ENCODE data around the gene NFATC1.

The NFATC1 gene

GRCh38 chr18:79453816-79454735, 58.3 kb downstream of the NFATC1 start:
- DNase-seq (ENCODE audit: low read depth), result no peak
- H3K4me3 ChIP-seq (ENCODE audit: low read depth, low read length), result no peak overlapping the region
- in situ Hi-C loops (cut with HindIII; ENCODE audit: low sequenced_read_pairs), result no loop called here
- TF ChIP-seq CTCF (IDR thresholded peaks at IDR 0.05; ENCODE audit: low read depth, low read length, missing control alignments), result no peak

GRCh38 chr18:79455261-79455660, 59.5 kb downstream of the NFATC1 start:
- in situ Hi-C loops (cut with HindIII; ENCODE audit: low sequenced_read_pairs), result no loop called here
- DNase-seq (ENCODE audit: low read depth), result no peak
- TF ChIP-seq CTCF (IDR thresholded peaks at IDR 0.05; ENCODE audit: low read depth, low read length, missing control alignments), result no peak
- no peak overlapping the region for H3K4me3 ChIP-seq (ENCODE audit: low read depth, low read length)

GRCh38 chr18:79456105-79456980, 60.6 kb downstream of the NFATC1 start:
- H3K4me3 ChIP-seq (ENCODE audit: low read depth, low read length), result no peak overlapping the region
- in situ Hi-C loops (cut with HindIII; ENCODE audit: low sequenced_read_pairs), result no loop called here
- no peak for TF ChIP-seq CTCF (IDR thresholded peaks at IDR 0.05; ENCODE audit: low read depth, low read length, missing control alignments)
- no peak for DNase-seq (ENCODE audit: low read depth)

- no peak for TF ChIP-seq CTCF (IDR thresholded peaks at IDR 0.05; ENCODE audit: low read depth, low read length, missing control alignments)
- H3K4me3 ChIP-seq (ENCODE audit: low read depth, low read length), result no peak overlapping the region
- in situ Hi-C loops (cut with HindIII; ENCODE audit: low sequenced_read_pairs), result no loop called here
- no peak for DNase-seq (ENCODE audit: low read depth)
Measured at GRCh38 chr18:79457239-79457638, 61.5 kb downstream of the NFATC1 start.

- no peak for TF ChIP-seq CTCF (IDR thresholded peaks at IDR 0.05; ENCODE audit: low read depth, low read length, missing control alignments)
- no peak for DNase-seq (ENCODE audit: low read depth)
- no peak overlapping the region for H3K4me3 ChIP-seq (ENCODE audit: low read depth, low read length)
- in situ Hi-C loops (cut with HindIII; ENCODE audit: low sequenced_read_pairs), result no loop called here
Measured at GRCh38 chr18:79457652-79458051, 61.9 kb downstream of the NFATC1 start.

- peak; percentile 50 for DNase-seq (ENCODE audit: low read depth)
- no peak overlapping the region for H3K4me3 ChIP-seq (ENCODE audit: low read depth, low read length)
- no peak for TF ChIP-seq CTCF (IDR thresholded peaks at IDR 0.05; ENCODE audit: low read depth, low read length, missing control alignments)
- in situ Hi-C loops (cut with HindIII; ENCODE audit: low sequenced_read_pairs), result no loop called here
Measured at GRCh38 chr18:79458131-79458838, 62.6 kb downstream of the NFATC1 start.

Data from astrocyte of the cerebellum (primary cell).